Liver (tissue), 9 donors: ENCODE results near the gene BHLHE23. TPM values are rescaled to one million over a fixed set of nuclear protein-coding genes. Genes with fewer than 3 reads are reported as not detected.

Source experiments
- DNase-seq: peaks from one replicate; pipeline ENCODE4 v3.0.0-alpha.2; 2017; ENCODE audit warnings: low spot score
- H3K27ac ChIP-seq, 2 donors: one replicate each; pipeline ENCODE4 v1.7.0; 2013; ENCODE audit warnings: inconsistent platforms in 2 of 2, low read length in 2 of 2, control low read depth in 1 of 2, low read depth in 1 of 2, mild to moderate bottlenecking in 1 of 2
- H3K27me3 ChIP-seq, 4 donors: one replicate each; pipeline versions ENCODE4 v1.6.1 to v1.7.0; 2013; ENCODE audit warnings: low read length in 3 of 4, inconsistent platforms in 1 of 4, mild to moderate bottlenecking in 1 of 4, moderate library complexity in 1 of 4; ENCODE audit not compliant: control insufficient read depth in 4 of 4, insufficient read depth in 4 of 4
- H3K36me3 ChIP-seq, 4 donors: one replicate each; pipeline versions ENCODE4 v1.6.1 to v1.7.0; 2013; ENCODE audit warnings: low read length in 3 of 4, mild to moderate bottlenecking in 3 of 4, low read depth in 1 of 4, moderate library complexity in 1 of 4; ENCODE audit not compliant: control insufficient read depth in 4 of 4, insufficient read depth in 3 of 4
- H3K4me1 ChIP-seq, 4 donors: one replicate each; pipeline versions ENCODE4 v1.6.1 to v1.7.0; 2013; ENCODE audit warnings: low read length in 3 of 4, mild to moderate bottlenecking in 3 of 4, moderate library complexity in 1 of 4; ENCODE audit not compliant: control insufficient read depth in 4 of 4, insufficient read depth in 4 of 4
- H3K4me3 ChIP-seq, 3 donors: one replicate each; pipeline versions ENCODE4 v1.6.1 to v1.7.0; 2013; ENCODE audit warnings: low read length in 3 of 3, control low read depth in 1 of 3, low read depth in 1 of 3, mild to moderate bottlenecking in 1 of 3
- H3K9ac ChIP-seq, 2 donors: one replicate each; pipeline ENCODE4 v1.7.0; 2013; ENCODE audit warnings: low read length in 2 of 2, mild to moderate bottlenecking in 2 of 2, moderate library complexity in 2 of 2, control low read depth in 1 of 2, low read depth in 1 of 2
- H3K9me3 ChIP-seq, 4 donors: one replicate each; pipeline versions ENCODE4 v1.6.1 to v1.7.0; 2013; ENCODE audit warnings: low read length in 3 of 4; ENCODE audit not compliant: control insufficient read depth in 4 of 4
- ATF3 ChIP-seq: IDR thresholded peaks from 2 replicates; pipeline ENCODE4 v1.6.1; 2016; ENCODE audit warnings: antibody characterized with exemption
- EGR1 ChIP-seq, 2 donors: IDR thresholded peaks; 2 replicates each; pipeline ENCODE4 v1.6.1; 2016 to 2018; ENCODE audit warnings: antibody characterized with exemption in 2 of 2, low read depth in 2 of 2
- FOXA1 ChIP-seq: IDR thresholded peaks from 2 replicates; pipeline ENCODE4 v1.6.1; 2016; ENCODE audit warnings: antibody characterized with exemption
- FOXA2 ChIP-seq: IDR thresholded peaks from 2 replicates; pipeline ENCODE4 v1.6.1; 2016; ENCODE audit warnings: antibody characterized with exemption
- GABPA ChIP-seq, 2 donors: IDR thresholded peaks in 1 of 2; conservative IDR thresholded peaks in 1 of 2; 2 replicates each; pipeline ENCODE4 v1.6.1; 2016; ENCODE audit warnings: antibody characterized with exemption in 2 of 2, mild to moderate bottlenecking in 1 of 2, moderate library complexity in 1 of 2
- HNF4A ChIP-seq, 2 donors: conservative IDR thresholded peaks; 2 replicates each; pipeline ENCODE4 v1.6.1; 2016; ENCODE audit warnings: antibody characterized with exemption in 2 of 2, mild to moderate bottlenecking in 2 of 2
- HNF4G ChIP-seq: IDR thresholded peaks from 2 replicates; pipeline ENCODE4 v1.6.1; 2016; ENCODE audit warnings: antibody characterized with exemption
- JUND ChIP-seq, 2 donors: IDR thresholded peaks; 2 replicates each; pipeline ENCODE4 v1.6.1; 2016; ENCODE audit warnings: antibody characterized with exemption in 2 of 2
- NR2F2 ChIP-seq: IDR thresholded peaks from 2 replicates; pipeline ENCODE4 v1.6.1; 2016; ENCODE audit warnings: antibody characterized with exemption
- RAD21 ChIP-seq, 2 donors: IDR thresholded peaks; 2 replicates each; pipeline ENCODE4 v1.6.1; 2016; ENCODE audit warnings: antibody characterized with exemption in 2 of 2, mild to moderate bottlenecking in 2 of 2
- RXRA ChIP-seq, 2 donors: IDR thresholded peaks; 2 replicates each; pipeline ENCODE4 v1.6.1; 2017 to 2018; ENCODE audit warnings: antibody characterized with exemption in 2 of 2, mild to moderate bottlenecking in 1 of 2
- SP1 ChIP-seq: IDR thresholded peaks from 2 replicates; pipeline ENCODE4 v1.6.1; 2018; ENCODE audit warnings: antibody characterized with exemption, mild to moderate bottlenecking
- TAF1 ChIP-seq: conservative IDR thresholded peaks from 2 replicates; pipeline ENCODE4 v1.6.1; 2016; ENCODE audit warnings: antibody characterized with exemption, mild to moderate bottlenecking
- YY1 ChIP-seq: IDR thresholded peaks from 2 replicates; pipeline ENCODE4 v1.6.1; 2016; ENCODE audit warnings: antibody characterized with exemption, mild to moderate bottlenecking
- WGBS: extraction: QIAGEN DNeasy Blood & Tissue Kit; methylation state at CpG from one replicate; pipeline ENCODE4 v1.1.7; 2013; 5-methylcytosine and 5-hydroxymethylcytosine counted together
- polyA plus RNA-seq, 2 donors: library from polyadenylated mRNA; stranded (reverse) in 1 of 2; unstranded in 1 of 2; fragments of 200-250 nt in 1 of 2; fragments of >200 nt in 1 of 2; fragmentation: Nextera tagmentation in 1 of 2; extraction: Ambion mirVana in 1 of 2; gene quantifications; one replicate each; pipeline versions ENCODE4 v1.2.1 to v1.2.3, GENCODE V29; 2013 to 2015
- total RNA-seq, 2 donors: library from RNA; depleted of rRNA; stranded (reverse); fragments of >200 nt; gene quantifications; one replicate each; pipeline ENCODE4 v1.2.3, GENCODE V29; 2014
- TF ChIP-seq, protein P1 (sequence below): fragments of 150-350 bp; IDR thresholded peaks from 2 replicates; pipeline ENCODE4 v1.5.1; 2017; ENCODE audit warnings: improper control_type of control experiment, low read depth, low read length; ENCODE audit not compliant: missing input control
- TF ChIP-seq, protein P2 (sequence below): IDR thresholded peaks from 2 replicates; pipeline ENCODE4 v1.6.1; 2016; ENCODE audit warnings: antibody characterized with exemption
- TF ChIP-seq, protein P3 (sequence below): IDR thresholded peaks from 2 replicates; pipeline ENCODE4 v1.6.1; 2016; ENCODE audit warnings: antibody characterized with exemption
- donor health status: healthy.
- donor health status: healthy.
- donor health status: healthy.
- donor health status: healthy.
- donor health status: healthy.

BHLHE23 gene
- total and polyA plus RNA-seq, 4 donors, result not detected

DNA sequence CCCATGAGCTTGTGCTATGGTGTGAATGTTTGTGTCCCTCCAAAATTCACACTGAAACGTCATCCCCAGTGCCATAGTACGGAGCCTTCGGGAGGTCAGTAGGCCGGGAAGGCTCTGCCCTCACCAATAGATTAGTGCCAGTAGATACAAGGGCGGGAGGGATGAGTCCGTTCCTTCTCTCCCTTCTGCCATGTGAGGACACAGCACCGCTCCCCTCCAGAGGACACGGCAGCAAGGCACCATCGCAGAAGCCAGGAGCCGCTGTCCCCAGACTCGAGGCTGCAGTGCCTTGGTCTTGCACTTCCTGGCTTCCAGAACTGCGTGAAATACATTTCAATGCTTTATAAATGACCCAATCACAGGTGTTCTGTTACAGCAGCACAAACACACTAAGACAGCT lies 39.2 kb upstream of the BHLHE23 start:
- Histone ChIP-seq H3K27me3 (peaks cover 0 to 6% (median 2%) of the 10 kb centered on the region in 4 donors), H3K9me3 (no peaks in the 10 kb centered on the region), H3K27ac (no peak overlapping the region), H3K9ac (no peak overlapping the region), H3K4me3 (no peak overlapping the region), H3K36me3 (no peaks in the 10 kb centered on the region), H3K4me1 (no peaks in the 10 kb centered on the region)
- no peak for TF ChIP-seq YY1
- TF ChIP-seq FOXA2, result no peak
- TF ChIP-seq, protein P1, sequence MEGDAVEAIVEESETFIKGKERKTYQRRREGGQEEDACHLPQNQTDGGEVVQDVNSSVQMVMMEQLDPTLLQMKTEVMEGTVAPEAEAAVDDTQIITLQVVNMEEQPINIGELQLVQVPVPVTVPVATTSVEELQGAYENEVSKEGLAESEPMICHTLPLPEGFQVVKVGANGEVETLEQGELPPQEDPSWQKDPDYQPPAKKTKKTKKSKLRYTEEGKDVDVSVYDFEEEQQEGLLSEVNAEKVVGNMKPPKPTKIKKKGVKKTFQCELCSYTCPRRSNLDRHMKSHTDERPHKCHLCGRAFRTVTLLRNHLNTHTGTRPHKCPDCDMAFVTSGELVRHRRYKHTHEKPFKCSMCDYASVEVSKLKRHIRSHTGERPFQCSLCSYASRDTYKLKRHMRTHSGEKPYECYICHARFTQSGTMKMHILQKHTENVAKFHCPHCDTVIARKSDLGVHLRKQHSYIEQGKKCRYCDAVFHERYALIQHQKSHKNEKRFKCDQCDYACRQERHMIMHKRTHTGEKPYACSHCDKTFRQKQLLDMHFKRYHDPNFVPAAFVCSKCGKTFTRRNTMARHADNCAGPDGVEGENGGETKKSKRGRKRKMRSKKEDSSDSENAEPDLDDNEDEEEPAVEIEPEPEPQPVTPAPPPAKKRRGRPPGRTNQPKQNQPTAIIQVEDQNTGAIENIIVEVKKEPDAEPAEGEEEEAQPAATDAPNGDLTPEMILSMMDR, result no peak
- no peak for TF ChIP-seq TAF1
- no peak for TF ChIP-seq ATF3
- no peak for TF ChIP-seq EGR1 (IDR thresholded peaks at IDR 0.05; ENCODE audit: low read depth in 2 of 2)
- TF ChIP-seq FOXA1, result no peak
- no peak for TF ChIP-seq GABPA (IDR thresholded peaks at IDR 0.05 in 1 of 2, conservative IDR thresholded peaks at IDR 0.05 in 1 of 2)
- TF ChIP-seq, protein P2, sequence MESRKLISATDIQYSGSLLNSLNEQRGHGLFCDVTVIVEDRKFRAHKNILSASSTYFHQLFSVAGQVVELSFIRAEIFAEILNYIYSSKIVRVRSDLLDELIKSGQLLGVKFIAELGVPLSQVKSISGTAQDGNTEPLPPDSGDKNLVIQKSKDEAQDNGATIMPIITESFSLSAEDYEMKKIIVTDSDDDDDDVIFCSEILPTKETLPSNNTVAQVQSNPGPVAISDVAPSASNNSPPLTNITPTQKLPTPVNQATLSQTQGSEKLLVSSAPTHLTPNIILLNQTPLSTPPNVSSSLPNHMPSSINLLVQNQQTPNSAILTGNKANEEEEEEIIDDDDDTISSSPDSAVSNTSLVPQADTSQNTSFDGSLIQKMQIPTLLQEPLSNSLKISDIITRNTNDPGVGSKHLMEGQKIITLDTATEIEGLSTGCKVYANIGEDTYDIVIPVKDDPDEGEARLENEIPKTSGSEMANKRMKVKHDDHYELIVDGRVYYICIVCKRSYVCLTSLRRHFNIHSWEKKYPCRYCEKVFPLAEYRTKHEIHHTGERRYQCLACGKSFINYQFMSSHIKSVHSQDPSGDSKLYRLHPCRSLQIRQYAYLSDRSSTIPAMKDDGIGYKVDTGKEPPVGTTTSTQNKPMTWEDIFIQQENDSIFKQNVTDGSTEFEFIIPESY, result no peak
- no peak for TF ChIP-seq RXRA (IDR thresholded peaks at IDR 0.05)
- TF ChIP-seq, protein P3, sequence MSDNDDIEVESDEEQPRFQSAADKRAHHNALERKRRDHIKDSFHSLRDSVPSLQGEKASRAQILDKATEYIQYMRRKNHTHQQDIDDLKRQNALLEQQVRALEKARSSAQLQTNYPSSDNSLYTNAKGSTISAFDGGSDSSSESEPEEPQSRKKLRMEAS, result no peak
- TF ChIP-seq HNF4A (conservative IDR thresholded peaks at IDR 0.05), result no peak
- no peak for TF ChIP-seq RAD21 (IDR thresholded peaks at IDR 0.05)
- no peak for TF ChIP-seq JUND (IDR thresholded peaks at IDR 0.05)
- no peak for TF ChIP-seq HNF4G
- TF ChIP-seq NR2F2, result no peak
- no peak for DNase-seq
- 73% methylated on average over 12 of the region's 12 CpGs for WGBS

DNA sequence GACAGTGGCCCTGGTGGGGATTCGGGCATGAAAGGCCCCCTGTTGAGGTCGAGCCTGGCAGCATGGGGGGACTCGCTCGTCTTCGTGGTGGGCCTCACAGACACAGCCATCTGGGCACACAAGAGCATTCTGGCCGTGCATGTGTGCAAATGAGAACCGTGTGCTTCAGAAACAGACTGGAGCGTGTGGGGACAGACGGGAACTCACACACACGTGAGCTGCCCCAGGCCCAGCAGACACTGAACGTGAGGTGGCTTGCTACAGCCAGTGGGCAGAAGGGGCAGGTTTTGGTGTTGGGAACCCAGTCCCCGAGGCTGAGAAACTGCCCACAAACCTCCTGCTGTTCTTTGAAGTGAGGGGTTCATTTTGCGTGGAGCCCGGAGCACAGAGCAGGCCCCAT lies 38.6 kb upstream of the BHLHE23 start:
- H3K36me3 ChIP-seq, result no peaks in the 10 kb centered on the region
- no peaks in the 10 kb centered on the region for H3K4me1 ChIP-seq
- no peak for DNase-seq
- peaks cover 0 to under 1% (median 0%) of the 10 kb centered on the region in 4 donors for H3K9me3 ChIP-seq
- H3K9ac ChIP-seq, result no peak overlapping the region
- H3K27me3 ChIP-seq, result peaks cover 0 to 11% (median 2%) of the 10 kb centered on the region in 4 donors
- no peak overlapping the region for H3K27ac ChIP-seq
- WGBS, result 71% methylated on average over 14 of the region's 14 CpGs
- TF ChIP-seq, protein P3, result no peak
- TF ChIP-seq NR2F2 (no peak), HNF4A (conservative IDR thresholded peaks at IDR 0.05) (no peak), JUND (IDR thresholded peaks at IDR 0.05) (no peak), HNF4G (no peak), FOXA1 (no peak), SP1 (no peak), FOXA2 (no peak), EGR1 (IDR thresholded peaks at IDR 0.05; ENCODE audit: low read depth in 2 of 2) (no peak)
- TF ChIP-seq, protein P1, result no peak
- TF ChIP-seq, protein P2, result no peak
- no peak overlapping the region for H3K4me3 ChIP-seq
